ENCODE data around the gene CUEDC1.

DNA sequence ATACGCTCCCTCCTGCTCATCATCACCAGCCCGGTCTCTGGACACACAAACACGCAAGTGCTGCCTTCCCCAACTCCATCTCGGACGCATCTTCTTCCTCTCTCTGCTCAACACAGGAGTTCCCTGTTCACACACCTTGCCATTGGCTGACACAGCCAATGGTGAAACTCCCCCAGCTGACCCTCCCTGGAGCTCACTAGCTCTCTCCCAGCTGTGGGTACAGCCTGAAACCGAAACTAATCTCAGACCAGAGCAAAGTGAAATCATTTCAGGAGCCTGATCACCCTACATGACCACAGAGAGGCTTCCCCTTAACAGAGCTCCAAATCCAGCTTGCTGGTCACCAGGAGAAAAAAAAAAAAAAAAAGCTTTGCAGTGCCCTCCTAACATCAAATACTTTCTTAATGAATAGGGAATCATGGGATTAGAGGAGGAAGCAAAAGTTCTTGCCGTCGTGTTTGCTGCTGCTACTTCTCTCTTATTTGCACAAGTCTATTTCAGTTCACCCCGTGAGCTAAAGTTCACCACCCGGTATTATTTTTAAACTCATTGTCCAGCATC is 8.3 kb downstream of the CUEDC1 start:
- TF ChIP-seq CTCF (IDR thresholded peaks at IDR 0.05) (no peak), POLR2A (IDR thresholded peaks at IDR 0.05) (no peak)

All from lower leg skin (tissue), 3 donors.